ENCODE data around the gene RPS14.

The RPS14 gene

GRCh38 chr5:150404941-150405816, 44.4 kb downstream of the RPS14 start:
- in situ Hi-C loops (cut with HindIII; ENCODE audit: low sequenced_read_pairs), result no loop called here
- TF ChIP-seq CTCF (IDR thresholded peaks at IDR 0.05; ENCODE audit: low read depth, low read length), result no peak
- no peak overlapping the region for H3K4me3 ChIP-seq (ENCODE audit: low read depth, low read length)
- DNase-seq (ENCODE audit: low read depth, low spot score), result no peak

GRCh38 chr5:150404535-150404934, 45.0 kb downstream of the RPS14 start:
- no peak for TF ChIP-seq CTCF (IDR thresholded peaks at IDR 0.05; ENCODE audit: low read depth, low read length)
- no peak for DNase-seq (ENCODE audit: low read depth, low spot score)
- H3K4me3 ChIP-seq (ENCODE audit: low read depth, low read length), result no peak overlapping the region
- in situ Hi-C loops (cut with HindIII; ENCODE audit: low sequenced_read_pairs), result no loop called here

- in situ Hi-C loops (cut with HindIII; ENCODE audit: low sequenced_read_pairs), result no loop called here
- no peak overlapping the region for H3K4me3 ChIP-seq (ENCODE audit: low read depth, low read length)
- DNase-seq (ENCODE audit: low read depth, low spot score), result no peak
- TF ChIP-seq CTCF (IDR thresholded peaks at IDR 0.05; ENCODE audit: low read depth, low read length), result no peak
Measured at GRCh38 chr5:150404121-150404520, 45.4 kb downstream of the RPS14 start.

GRCh38 chr5:150402901-150403342, 46.6 kb downstream of the RPS14 start:
- no peak for TF ChIP-seq CTCF (IDR thresholded peaks at IDR 0.05; ENCODE audit: low read depth, low read length)
- in situ Hi-C loops (cut with HindIII; ENCODE audit: low sequenced_read_pairs), result no loop called here
- no peak for DNase-seq (ENCODE audit: low read depth, low spot score)
- H3K4me3 ChIP-seq (ENCODE audit: low read depth, low read length), result no peak overlapping the region

- TF ChIP-seq CTCF (IDR thresholded peaks at IDR 0.05; ENCODE audit: low read depth, low read length), result no peak
- no peak overlapping the region for H3K4me3 ChIP-seq (ENCODE audit: low read depth, low read length)
- in situ Hi-C loops (cut with HindIII; ENCODE audit: low sequenced_read_pairs), result no loop called here
- no peak for DNase-seq (ENCODE audit: low read depth, low spot score)
Measured at GRCh38 chr5:150402229-150402773, 47.2 kb downstream of the RPS14 start.

GRCh38 chr5:150401376-150402228, 47.9 kb downstream of the RPS14 start:
- no peak for TF ChIP-seq CTCF (IDR thresholded peaks at IDR 0.05; ENCODE audit: low read depth, low read length)
- in situ Hi-C loops (cut with HindIII; ENCODE audit: low sequenced_read_pairs), result no loop called here
- no peak for DNase-seq (ENCODE audit: low read depth, low spot score)
- H3K4me3 ChIP-seq (ENCODE audit: low read depth, low read length), result no peak overlapping the region
